Stimulated activated CD8-positive, alpha-beta memory T cell treated with anti-CD3 and anti-CD28 coated beads, Interleukin-7, amount 100 ng/mL, for 4 hours (primary cell): ENCODE results near the gene ADK.
"Not testable (repeated sequence)": the region's sequence is repeated elsewhere in the genome, so short reads cannot be mapped to it uniquely, and the experiment has no call there.

ENCODE experiments used
- DNase-seq, 2 donors: peaks; one replicate each; pipeline ENCODE4 v3.0.0-alpha.2; 2020; ENCODE audit warnings: low read depth in 2 of 2

Gene ADK

DNA sequence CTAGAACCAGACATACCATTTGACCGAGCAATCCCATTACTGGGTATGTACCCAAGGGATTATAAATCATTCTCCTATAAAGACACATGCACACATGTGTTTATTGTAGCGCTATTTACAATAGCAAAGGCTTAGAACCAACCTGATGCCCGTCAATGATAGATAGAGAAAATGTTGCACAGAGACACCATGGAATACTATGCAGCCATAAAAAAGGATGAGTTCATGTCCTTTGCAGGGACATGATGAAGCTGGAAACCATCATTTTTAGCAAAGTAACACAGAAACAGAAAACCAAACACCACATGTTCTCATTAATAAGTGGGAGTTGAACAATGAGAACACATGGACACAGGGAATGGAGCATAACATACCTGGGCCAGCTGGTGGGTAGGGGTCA is 202.0 kb downstream of the ADK start:
- DNase-seq = not testable (repeated sequence)

DNA sequence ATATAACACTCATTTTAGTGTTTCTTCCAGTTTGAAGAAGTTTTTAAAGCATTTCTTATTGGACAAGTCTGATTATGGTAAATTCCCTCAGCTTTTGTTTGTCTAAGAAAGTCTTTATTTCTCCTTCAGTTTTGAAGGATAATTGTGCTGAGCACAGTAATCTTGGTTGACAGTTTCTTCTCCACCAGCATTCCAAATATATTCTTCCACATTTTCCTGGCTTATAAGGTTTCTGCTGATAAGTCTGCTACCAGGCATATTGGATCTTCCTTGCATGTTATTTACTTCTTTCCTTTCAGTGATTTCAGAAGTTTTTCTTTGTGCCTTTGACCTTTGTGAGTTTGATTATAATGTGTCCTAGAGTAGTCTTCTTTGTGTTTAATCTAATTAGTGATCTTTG is 210.7 kb downstream of the ADK start:
- DNase-seq = no peak

DNA sequence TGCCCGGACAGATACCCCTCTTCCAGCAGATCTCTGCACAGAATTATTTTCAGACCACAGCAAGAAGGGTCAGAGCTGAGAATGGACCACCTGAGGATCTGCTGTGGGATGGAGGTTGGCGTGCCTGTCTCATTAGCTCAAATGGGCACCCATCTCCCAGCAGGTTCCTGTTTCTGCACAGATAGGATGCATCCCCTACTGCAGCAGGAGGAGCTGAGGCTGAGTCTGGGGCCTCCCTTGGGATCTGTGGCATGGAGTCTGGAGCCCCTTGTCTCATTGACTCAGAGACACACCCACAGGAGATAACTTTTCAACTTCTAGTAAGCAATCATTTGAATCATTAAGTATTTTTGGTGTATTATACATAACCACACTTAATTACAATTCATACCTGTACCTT is 212.7 kb downstream of the ADK start:
- no peak for DNase-seq

DNA sequence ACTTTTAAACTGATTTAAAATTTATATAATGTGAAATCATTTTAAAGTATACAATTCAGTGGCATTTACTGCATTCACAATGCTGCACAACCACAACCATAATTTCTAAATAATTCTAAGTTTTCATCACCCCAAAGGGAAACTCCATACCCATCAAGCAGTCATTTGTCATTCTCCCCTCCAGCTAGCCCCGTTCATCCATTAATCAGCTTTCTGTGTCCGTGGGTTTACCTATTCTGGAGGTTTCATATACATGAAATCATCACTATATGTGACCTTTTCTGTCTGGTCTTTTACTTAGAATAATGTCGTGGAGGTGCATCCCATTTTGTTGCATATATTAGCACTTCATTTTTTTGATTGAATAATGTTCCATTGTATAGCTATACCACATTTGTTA is 214.1 kb downstream of the ADK start:
- DNase-seq = no peak

DNA sequence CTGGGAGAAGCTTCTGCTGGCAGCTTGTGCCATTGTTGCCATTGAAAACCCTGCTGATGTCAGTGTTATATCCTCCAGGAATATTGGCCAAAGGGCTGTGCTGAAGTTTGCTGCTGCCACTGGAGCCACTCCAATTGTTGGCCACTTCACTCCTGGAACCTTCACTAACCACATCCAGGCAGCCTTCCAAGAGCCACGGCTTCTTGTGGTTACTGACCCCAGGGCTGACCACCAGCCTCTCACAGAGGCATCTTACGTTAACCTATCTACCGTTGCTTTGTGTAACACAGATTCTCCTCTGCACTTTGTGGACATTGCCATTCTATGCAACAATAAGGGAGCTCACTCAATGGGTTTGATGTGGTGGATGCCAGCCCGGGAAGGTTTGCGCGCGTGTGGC is 220.7 kb downstream of the ADK start:
- DNase-seq = no peak

DNA sequence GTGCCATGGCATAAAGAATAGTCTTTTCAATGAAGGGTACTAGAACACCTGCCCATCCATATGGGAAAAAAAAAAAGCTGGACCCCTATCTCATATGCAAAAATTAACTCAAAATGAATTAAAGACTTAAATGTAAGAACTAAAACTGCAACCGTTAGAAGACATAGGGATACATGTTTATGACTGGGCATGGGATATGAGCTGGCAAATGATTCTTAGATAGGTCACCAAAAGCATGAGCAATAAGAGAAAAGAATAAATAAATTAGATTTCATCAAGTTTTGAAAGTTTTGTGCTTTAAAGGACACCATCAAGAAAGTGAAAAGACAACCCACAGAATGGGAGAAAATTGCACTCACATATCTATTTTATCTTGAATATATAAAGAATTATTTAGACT is 222.0 kb downstream of the ADK start:
- DNase-seq = no peak

DNA sequence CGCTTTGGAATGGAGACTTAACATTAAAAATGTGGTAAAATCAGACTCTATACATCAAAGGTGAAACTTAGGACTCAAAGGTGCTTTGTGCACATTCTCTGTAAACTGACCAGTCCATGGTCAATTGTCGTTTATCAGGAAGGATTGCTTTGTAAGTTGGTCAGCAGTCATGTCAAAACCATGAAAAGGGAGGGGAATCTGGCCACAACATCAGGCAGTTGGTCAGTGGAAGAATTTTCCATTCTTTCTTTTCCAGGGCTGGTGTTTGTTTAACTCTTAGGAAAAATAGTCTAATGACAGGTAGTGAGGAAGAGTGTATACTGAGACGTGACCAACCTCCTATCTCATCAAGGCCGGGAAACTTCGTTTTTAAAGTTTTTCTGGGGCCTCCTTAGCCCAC is 226.5 kb downstream of the ADK start:
- no peak for DNase-seq

DNA sequence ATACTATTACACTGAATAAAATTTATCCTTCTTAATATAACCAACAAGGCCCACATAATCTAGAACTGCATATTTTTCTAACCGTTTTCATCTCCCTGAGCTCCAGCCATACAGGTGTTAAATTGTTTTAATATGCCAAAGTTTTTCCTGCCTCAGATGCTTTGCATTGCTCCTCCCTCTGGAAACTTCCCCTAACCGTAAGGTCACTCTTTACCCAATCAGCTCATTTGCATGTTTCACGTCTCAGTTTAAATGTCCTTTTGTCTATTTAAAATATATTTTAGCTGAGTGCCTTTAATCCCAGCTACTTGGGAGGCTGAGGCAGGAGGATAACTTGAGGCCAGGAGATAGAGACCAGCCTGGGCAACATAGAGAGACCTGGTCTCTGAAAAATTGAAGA is 228.5 kb downstream of the ADK start:
- DNase-seq = no peak

DNA sequence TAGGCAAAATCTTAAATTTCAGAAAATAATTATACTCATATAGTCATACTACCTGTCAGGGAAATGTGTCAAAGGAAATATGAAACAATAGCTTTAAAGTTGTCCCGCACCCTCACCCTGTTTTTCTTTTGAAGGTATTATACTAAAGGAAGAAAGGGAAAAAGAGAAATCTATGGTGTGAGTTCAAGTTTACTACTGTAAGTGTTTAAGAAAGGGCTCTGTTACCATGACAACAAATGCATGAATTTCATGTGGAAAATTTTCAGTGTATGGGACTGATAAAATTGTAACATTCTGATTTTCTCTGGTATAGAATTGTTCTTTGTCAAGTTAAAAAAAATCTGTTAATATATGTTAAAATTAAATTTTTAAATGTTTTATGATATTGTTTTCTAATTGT is 229.8 kb downstream of the ADK start:
- DNase-seq = no peak

DNA sequence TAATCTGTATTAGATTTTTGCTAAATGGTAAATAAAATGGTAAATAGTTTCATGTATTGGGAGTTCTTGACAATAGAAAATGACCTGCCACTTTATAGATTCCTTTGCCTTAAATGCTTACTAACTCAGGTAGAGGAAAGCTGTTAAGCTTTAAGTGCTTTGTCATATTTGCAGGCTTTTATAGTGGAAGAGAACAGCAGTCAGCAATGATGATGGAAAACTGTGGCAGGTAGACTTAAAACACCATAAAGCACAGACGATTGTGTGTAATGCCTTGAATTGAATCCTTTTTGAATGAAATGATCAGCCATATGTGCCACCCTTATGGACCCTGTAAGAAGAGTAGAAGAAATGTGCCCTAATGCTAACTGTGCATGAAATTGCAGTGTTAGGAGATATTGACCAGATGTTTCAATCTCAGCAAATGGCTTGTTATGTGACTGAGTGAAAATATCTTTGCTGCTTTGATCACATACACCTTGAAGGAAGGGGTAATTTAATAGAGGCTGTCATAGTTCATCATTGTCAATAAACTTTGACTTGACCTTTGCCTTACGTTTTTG is 230.4 kb downstream of the ADK start:
- DNase-seq = no peak

DNA sequence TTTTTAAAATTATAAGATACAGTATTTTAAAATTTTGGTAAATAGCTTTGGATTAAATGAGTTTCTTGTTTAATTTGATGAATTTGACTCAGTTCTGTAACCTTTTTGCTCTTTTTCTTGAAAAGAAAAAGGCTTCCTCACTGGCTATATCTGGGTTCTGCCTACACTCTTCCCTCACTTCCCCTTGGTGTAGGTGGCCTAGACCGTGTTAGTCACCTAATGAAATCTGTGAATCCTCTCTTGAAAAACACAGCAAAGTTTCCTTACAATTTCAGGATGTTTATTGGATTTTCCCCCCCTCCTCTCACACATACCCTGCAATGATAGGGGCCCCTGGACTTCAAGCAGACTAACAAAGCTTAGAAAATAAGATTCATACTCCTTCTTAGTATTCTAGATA is 231.6 kb downstream of the ADK start:
- no peak for DNase-seq

DNA sequence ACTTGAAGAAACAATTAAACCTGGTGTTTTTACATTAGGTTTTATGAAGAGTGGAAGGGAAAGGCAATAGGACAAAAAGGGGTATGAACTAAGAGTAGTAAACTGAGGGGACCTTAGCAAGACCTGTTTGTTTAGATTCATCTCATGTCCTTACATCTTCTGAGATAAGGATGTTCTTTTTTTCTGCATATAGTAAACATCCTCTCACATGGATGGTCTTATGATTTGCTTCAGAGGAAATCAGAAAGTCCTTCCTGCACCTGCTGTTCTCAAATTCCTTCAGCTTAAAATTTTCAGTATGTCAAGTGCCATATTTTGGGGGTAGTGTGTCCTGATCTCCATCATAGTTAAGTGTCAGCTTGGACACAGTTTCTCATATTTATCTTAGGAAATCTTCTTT is 232.6 kb downstream of the ADK start:
- DNase-seq = no peak

DNA sequence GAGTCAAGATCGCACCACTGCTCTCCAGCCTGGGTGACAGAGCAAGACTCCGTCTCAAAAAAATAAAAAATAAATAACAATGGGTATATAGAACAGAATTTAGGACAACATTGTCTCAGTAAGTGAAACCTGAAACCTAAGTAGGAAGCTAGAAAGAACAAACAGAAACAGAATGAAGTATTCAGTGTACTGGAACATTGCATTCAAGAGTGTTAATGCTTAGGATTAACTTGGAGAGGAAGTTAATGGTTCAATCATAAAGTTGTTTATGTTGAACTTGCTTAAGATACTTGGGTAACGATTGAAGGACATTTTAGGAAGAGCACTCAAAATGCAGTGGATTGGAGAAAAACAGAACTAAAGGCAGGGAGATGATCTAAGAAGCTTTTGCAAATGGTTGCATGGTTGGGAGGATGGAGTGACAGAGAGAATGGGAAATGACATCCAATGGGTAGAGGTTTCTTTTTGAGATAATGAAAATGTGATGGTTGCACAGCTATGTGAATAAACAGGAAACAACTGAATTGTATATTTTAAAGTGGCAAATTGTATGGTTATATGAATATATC is 233.7 kb downstream of the ADK start:
- DNase-seq = no peak

DNA sequence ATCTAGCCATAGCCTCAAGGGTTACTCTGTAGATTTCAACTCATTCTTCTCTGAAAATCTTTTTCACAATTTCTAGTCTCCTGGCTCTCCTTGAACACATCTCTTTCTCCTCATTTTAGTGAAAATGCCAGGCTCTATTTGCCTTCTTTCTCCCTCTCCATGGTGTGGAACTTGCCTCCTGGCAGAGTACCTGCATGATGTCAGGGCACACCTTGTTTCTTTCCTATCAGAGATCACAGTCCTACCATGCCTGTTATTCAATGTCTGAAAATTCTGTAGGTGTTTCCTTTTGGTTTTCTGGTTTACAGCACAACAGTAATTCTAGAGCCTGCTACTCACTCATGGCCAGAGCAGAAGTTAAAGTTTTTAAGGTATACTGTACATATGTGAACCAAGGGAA is 237.8 kb downstream of the ADK start:
- no peak for DNase-seq

DNA sequence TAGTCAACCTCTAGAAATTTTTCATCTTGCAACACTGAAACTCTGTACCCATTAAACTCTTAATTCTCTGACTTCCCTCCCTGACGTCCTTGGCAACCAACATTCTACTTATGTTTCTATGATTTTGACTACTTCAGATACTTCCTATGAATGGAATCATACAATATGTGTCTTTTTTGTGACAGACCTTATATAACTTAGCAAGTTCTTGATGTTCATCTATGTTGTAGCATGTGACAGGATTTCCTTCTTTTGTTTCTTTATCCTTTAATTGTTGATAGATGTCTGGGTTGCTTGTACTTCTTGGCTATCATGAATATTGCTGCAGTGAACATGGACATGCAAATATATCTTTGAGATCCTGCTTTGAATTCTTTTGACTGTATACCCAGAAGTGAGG is 240.8 kb downstream of the ADK start:
- no peak for DNase-seq

DNA sequence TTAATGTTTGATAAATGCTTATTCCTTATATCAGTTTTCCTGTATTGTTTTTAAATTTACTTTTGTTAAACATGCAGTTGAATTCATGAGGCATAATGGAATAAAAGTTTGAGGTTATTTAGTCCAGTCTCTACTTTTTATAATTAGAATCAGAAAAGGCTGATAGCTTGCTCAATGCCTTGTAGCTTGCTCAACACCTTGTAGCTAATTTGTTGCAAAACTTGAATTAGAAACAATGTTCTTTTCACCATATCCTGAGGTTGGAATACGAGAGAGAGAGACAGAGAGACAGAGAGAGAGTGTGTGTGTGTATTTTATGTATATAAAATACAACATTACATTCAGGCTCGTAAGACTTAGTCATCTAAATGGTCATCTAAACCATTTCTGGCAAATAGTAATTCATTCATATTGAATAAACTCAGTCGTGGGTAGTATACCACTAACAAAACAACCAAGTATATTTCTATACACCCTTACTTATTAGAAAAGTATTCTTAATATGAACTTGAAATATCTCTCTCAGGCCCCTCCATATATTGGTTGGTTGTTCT is 243.5 kb downstream of the ADK start:
- no peak for DNase-seq

DNA sequence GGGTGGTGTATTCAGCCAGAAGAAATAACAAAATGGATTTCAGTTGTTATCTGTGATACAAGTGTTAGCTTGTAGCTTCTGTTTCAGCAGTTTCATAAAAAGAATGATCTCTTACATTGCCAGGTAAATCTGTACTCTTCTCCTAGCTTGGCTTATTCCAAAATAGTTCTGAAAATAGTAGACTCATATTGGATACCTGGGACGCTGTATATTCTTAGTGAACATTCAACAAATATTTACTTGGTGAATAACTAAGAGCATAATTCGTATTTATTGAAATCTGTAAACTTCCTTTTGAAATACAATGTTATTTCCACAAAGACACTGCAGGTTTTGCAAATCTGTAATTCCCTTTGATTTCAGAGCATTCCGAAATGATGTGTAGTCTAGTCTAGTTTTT is 249.2 kb downstream of the ADK start:
- DNase-seq = no peak

DNA sequence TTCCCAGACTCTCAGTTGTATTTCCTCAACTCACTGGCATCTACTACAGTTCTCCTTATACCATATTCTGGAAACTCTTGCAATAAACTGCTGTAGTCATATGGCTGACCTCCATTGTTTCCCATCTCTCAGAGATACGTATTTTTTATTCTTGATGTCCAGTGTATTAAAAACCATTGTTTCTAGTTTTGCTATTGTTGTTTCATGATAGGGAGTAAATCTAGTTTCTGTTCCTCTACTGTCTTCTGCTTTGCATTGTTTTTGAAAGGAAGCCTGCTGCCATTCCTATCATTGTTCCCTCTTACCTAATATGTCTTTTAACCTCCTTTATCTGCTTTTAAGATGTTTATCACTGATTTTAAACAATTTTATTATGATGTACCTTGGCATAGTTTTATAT is 255.0 kb downstream of the ADK start:
- no peak for DNase-seq

DNA sequence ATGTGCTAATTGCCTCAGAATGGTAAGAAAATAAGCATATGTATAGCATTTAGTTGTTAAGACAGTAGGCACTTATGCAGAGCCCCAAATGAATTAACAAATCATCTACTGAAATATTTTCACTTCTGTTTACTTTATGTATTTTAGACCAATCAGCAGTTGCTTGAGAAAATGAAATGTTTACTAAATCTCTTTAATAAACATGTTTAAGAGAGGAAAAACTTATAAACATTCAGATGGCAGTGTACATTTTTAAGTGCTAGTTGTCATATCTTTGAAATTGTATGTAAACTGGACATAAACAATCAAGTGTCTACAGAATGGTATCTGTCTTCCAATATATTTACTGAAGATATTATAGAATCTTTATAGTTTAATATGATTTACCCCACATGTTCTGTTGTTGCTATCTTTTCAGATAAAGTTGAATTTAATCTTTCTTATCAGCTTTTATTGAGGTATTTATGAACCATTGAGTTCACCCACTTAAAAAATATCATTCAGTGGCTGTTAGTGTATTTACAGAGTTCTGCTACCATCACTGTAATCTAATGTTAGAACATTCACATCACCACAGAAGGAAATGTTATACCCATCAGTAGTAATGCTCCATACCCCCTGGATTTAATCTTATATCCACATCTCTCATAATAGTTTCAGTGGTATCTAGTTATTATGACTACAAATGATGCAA is 264.3 kb downstream of the ADK start:
- DNase-seq = no peak

DNA sequence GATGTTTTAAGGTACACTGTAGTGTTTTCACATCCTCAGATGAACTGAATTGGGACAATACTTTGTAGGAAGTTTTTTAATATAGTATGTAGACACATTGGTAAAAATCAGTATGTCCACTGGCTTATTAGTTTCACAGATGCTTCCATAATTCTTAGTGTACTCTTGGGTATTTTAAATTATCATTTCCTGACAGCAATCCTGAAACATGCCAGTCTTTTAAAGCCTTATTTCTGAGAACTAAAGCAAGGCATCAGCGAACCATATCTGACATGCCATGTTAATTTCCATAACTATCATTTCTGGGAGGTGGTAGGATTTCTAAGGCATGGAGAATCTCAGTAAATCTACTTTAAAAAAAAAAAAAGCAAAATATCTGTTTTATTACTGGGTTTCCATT is 266.4 kb downstream of the ADK start:
- no peak for DNase-seq

DNA sequence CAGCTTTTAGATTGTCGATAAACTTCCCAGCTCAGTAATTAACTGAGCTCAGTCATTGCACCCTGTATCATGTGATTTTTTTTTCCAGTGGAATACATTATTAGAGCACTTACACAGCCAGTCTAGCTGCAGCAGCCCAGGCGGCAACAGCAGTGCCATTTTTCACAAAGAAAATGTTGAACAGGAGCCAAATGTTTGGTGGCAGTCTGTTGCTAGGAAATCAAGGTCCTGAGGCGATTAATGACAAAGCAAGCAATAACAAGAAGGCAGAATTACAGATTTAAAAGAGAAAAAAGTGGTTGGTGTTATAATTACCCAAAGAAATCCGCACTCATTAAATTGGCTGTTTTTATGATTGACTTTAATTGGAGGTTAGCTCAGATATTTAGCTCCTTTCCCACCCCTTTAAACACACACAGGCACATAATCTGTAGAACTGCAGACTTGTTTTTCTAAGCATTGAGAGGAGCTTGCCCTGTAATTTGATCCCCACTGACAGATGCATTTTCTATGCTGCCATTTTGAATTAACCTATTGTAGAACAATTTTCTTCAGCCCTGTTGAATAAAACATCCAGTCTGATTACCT is 267.4 kb downstream of the ADK start:
- DNase-seq = no peak

DNA sequence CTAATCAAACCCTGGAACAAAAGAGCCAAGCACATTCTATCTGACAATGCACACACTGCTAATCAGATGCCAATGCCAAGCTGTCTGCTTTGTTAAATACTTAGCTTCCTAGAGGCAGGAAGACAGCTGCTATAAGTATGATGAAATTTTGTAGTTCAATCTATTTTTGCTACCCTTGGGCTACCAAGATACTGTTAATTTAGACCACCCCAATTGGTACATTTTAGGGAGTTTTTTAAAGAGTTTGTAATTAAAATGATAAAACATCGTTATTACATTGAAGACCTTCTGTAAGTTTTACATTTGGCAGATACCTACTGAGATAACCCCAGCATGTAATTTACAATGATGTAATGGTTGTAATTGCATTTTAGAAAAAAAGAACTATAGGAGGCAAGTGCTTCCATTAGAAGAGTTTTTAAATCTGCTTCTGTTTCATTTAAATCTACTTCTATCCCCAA is 268.5 kb downstream of the ADK start:
- DNase-seq = no peak

DNA sequence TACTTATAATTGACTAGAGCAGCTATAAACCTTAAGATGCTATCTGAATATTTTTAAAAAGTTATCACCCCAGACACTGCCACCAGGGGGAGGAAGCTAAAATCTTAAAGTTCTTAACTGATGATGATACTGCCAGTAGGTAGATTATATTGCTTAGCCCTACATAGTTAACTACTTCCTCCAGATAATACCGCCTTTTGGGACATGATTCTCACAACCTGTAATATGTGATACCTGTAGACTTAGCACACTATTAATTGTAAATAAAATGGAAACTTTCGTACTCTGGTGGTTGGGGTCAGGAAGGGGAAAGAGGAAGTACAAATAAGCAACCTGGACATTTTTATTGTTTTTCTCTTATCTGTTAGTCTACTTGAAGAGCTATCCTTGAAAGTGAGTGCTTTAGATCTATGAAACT is 268.9 kb downstream of the ADK start:
- DNase-seq = peak in 1 of 2 donors; percentile 3
